HG02840 (cell line): ENCODE measurements around the gene DNAJC13.
"Not testable (repeated sequence)": the region's sequence is repeated elsewhere in the genome, so short reads cannot be mapped to it uniquely, and the experiment has no call there.

Experiments used
- ATAC-seq: cut with Tn5 transposase; IDR thresholded peaks from one replicate; pipeline ENCODE4 v1.9.1; 2021; ENCODE audit warnings: mild to moderate bottlenecking, moderate library complexity, moderate number of reproducible peaks; ENCODE audit not compliant: unreplicated experiment, low FRiP score

The DNAJC13 gene

GRCh38 chr3:132416807-132417694, at the start of gene DNAJC13:
TSS of gene DNAJC13 (plus strand) at chr3:132417502. CDS start at chr3:132434551, 17,049 bp downstream.
- peak; percentile 92 for ATAC-seq

- ATAC-seq, result no peak
Observed at GRCh38 chr3:132368515-132368914, 48.8 kb upstream of the DNAJC13 start.

GRCh38 chr3:132368962-132369361, 48.3 kb upstream of the DNAJC13 start:
- no peak for ATAC-seq

- ATAC-seq, result not testable (repeated sequence)
Observed at GRCh38 chr3:132376945-132377354, 40.4 kb upstream of the DNAJC13 start.

GRCh38 chr3:132378048-132378762, 39.1 kb upstream of the DNAJC13 start:
- ATAC-seq, result no peak

- no peak for ATAC-seq
Observed at GRCh38 chr3:132378846-132379245, 38.5 kb upstream of the DNAJC13 start.

GRCh38 chr3:132380920-132381319, 36.4 kb upstream of the DNAJC13 start:
- no peak for ATAC-seq

GRCh38 chr3:132381348-132381944, 35.9 kb upstream of the DNAJC13 start:
- ATAC-seq, result no peak

- no peak for ATAC-seq
Observed at GRCh38 chr3:132382267-132382666, 35.0 kb upstream of the DNAJC13 start.

GRCh38 chr3:132382688-132383194, 34.6 kb upstream of the DNAJC13 start:
- ATAC-seq, result no peak

GRCh38 chr3:132386259-132386658, 31.0 kb upstream of the DNAJC13 start:
- ATAC-seq, result no peak

GRCh38 chr3:132392675-132393074, 24.6 kb upstream of the DNAJC13 start:
- not testable (repeated sequence) for ATAC-seq

GRCh38 chr3:132394320-132394719, 23.0 kb upstream of the DNAJC13 start:
- no peak for ATAC-seq

- ATAC-seq, result no peak
Observed at GRCh38 chr3:132395126-132395525, 22.2 kb upstream of the DNAJC13 start.

- no peak for ATAC-seq
Observed at GRCh38 chr3:132396255-132396654, 21.0 kb upstream of the DNAJC13 start.

GRCh38 chr3:132396776-132397175, 20.5 kb upstream of the DNAJC13 start:
- ATAC-seq, result not testable (repeated sequence)

GRCh38 chr3:132399054-132399929, 18.0 kb upstream of the DNAJC13 start:
- no peak for ATAC-seq

- no peak for ATAC-seq
Observed at GRCh38 chr3:132401255-132401654, 16.0 kb upstream of the DNAJC13 start.

- ATAC-seq, result no peak
Observed at GRCh38 chr3:132404276-132404675, 13.0 kb upstream of the DNAJC13 start.

GRCh38 chr3:132405188-132405587, 12.1 kb upstream of the DNAJC13 start:
- ATAC-seq, result no peak
